ENCODE data around the gene TBCA. TPM values are rescaled to one million over a fixed set of nuclear protein-coding genes. Genes with fewer than 3 reads are reported as not detected.

The TBCA gene
- total and polyA plus RNA-seq, 9 of the 15 experiments (the other 6 are each of a cell fraction or from before 2014, with no cell fraction given), result 164 to 661 (median 334) TPM

GRCh38 chr5:77775790-77776553 lies at the start of gene TBCA (continued):
- TF ChIP-seq NKRF (IDR thresholded peaks at IDR 0.05; ENCODE audit: borderline replicate concordance), result no peak
- no peak for TF ChIP-seq ERF (CRISPR knock-in tag; IDR thresholded peaks at IDR 0.05)
- no peak for TF ChIP-seq MEF2A (IDR thresholded peaks at IDR 0.05; ENCODE audit: control insufficient read depth, low read depth, low read length)
- no peak for TF ChIP-seq HBP1 (CRISPR knock-in tag; IDR thresholded peaks at IDR 0.05)
- no peak for TF ChIP-seq MEF2D (tag; conservative IDR thresholded peaks at IDR 0.05; ENCODE audit: low read depth)
- TF ChIP-seq HEY1 (CRISPR knock-in tag; IDR thresholded peaks at IDR 0.05; ENCODE audit: borderline replicate concordance), result no peak
- TF ChIP-seq BCLAF1 (IDR thresholded peaks at IDR 0.05; ENCODE audit: borderline replicate concordance in 1 of 2, control insufficient read depth in 1 of 2, low read depth in 2 of 2, low read length in 1 of 2), result no peak
- peak; percentile 22; the same call in 1 of the 2 replicates for TF ChIP-seq HCFC1 (IDR thresholded peaks at IDR 0.05; ENCODE audit: low read depth, low read length)
- no peak for TF ChIP-seq ZNF253 (CRISPR knock-in tag; conservative IDR thresholded peaks at IDR 0.05)
- no peak for TF ChIP-seq ZNF444 (CRISPR knock-in tag; IDR thresholded peaks at IDR 0.05)
- TF ChIP-seq PKNOX1 (IDR thresholded peaks at IDR 0.05), result no peak; the same call in 1 of the 2 replicates
- TF ChIP-seq ESRRB (CRISPR knock-in tag; IDR thresholded peaks at IDR 0.05; ENCODE audit: borderline replicate concordance), result no peak
- TF ChIP-seq SETDB1 (IDR thresholded peaks at IDR 0.05; ENCODE audit: low read length), result no peak
- no peak for TF ChIP-seq TBL1XR1 (IDR thresholded peaks at IDR 0.05; ENCODE audit: low read length in 2 of 2)
- TF ChIP-seq RNF2 (IDR thresholded peaks at IDR 0.05), result peak; percentile 51
- TF ChIP-seq SMARCA4 (IDR thresholded peaks at IDR 0.05), result no peak
- peak; percentile 89 for TF ChIP-seq RAD51 (IDR thresholded peaks at IDR 0.05; ENCODE audit: borderline replicate concordance, low read depth)
- TF ChIP-seq TARDBP (IDR thresholded peaks at IDR 0.05), result 0 out of 2 replicates have a peak, but pooled peaks have one; percentile 23
- no peak for TF ChIP-seq SLC30A9 (CRISPR knock-in tag; IDR thresholded peaks at IDR 0.05)
- TF ChIP-seq ZNF239 (CRISPR knock-in tag; IDR thresholded peaks at IDR 0.05), result no peak
- TF ChIP-seq ZNF436 (CRISPR knock-in tag; IDR thresholded peaks at IDR 0.05), result no peak
- TF ChIP-seq DPF2 (IDR thresholded peaks at IDR 0.05), result no peak; the same call in 1 of the 2 replicates
- TF ChIP-seq NFIC (IDR thresholded peaks at IDR 0.05), result peak; percentile 53
